Measurements from ENCODE around the gene SERPINB7. TPM values are rescaled to one million over a fixed set of nuclear protein-coding genes. Genes with fewer than 3 reads are reported as not detected.

SERPINB7 gene
- total and polyA plus RNA-seq, 2 experiments from 2014 or later: not detected

GRCh38 chr18:63725682-63726480, 49.3 kb upstream of the SERPINB7 start:
- no peak overlapping the region for H3K4me3 Mint-ChIP-seq
- H3K36me3 ChIP-seq (ENCODE audit: insufficient read depth): no peaks in the 10 kb centered on the region
- no peaks in the 10 kb centered on the region for H3K9me2 ChIP-seq (ENCODE audit: insufficient read depth)
- H3F3A ChIP-seq (replicated peaks; ENCODE audit: low read depth): no peaks in the 10 kb centered on the region
- TF ChIP-seq ETS1 (IDR thresholded peaks at IDR 0.05) (no peak), JUNB (IDR thresholded peaks at IDR 0.05; ENCODE audit: unreplicated experiment) (no peak), CREB1 (CRISPR knock-in tag; IDR thresholded peaks at IDR 0.05; ENCODE audit: low read depth) (no peak), ZNF114 (CRISPR knock-in tag; IDR thresholded peaks at IDR 0.05) (no peak), EZH2phosphoT487 (IDR thresholded peaks at IDR 0.05; ENCODE audit: unreplicated experiment) (no peak), POLR2AphosphoS5 (IDR thresholded peaks at IDR 0.05; ENCODE audit: low read depth) (no peak), STAT1 (IDR thresholded peaks at IDR 0.05; ENCODE audit: unreplicated experiment) (no peak), EZH2 (IDR thresholded peaks at IDR 0.05; ENCODE audit: low read depth, unreplicated experiment) (no peak), ZNF331 (CRISPR knock-in tag; IDR thresholded peaks at IDR 0.05; ENCODE audit: low read depth) (no peak), NANOG (IDR thresholded peaks at IDR 0.05; ENCODE audit: borderline replicate concordance) (no peak), CTCF (conservative IDR thresholded peaks at IDR 0.05; ENCODE audit: low read depth in 2 of 2) (no peak), ZNF462 (CRISPR knock-in tag; IDR thresholded peaks at IDR 0.05) (no peak), REST (IDR thresholded peaks at IDR 0.05; ENCODE audit: unreplicated experiment) (no peak)
- H3K4me2 ChIP-seq: no peak overlapping the region
- DNase-seq (ENCODE audit: low spot score) (no peak), ATAC-seq (peak; percentile 72; the same call in 2 of the 3 replicates)
- H3K27ac ChIP-seq (ENCODE audit: low read depth): no peak overlapping the region
- H3K79me2 ChIP-seq (replicated peaks; ENCODE audit: insufficient read depth): no peaks in the 10 kb centered on the region
- no peaks in the 10 kb centered on the region for H4K20me1 ChIP-seq (replicated peaks; ENCODE audit: insufficient read depth)
- no peak overlapping the region for H3K27ac Mint-ChIP-seq
- no peaks in the 10 kb centered on the region for H3K4me1 ChIP-seq (ENCODE audit: insufficient read depth)
- H2AFZ ChIP-seq: 0 out of 2 replicates have a peak overlapping the region, but pooled peaks have one; percentile 32
- peaks cover 4% of the 10 kb centered on the region; the same call in 2 of the 3 replicates for H3K4me1 Mint-ChIP-seq
- H3K36me3 Mint-ChIP-seq (ENCODE audit: low read depth): no peaks in the 10 kb centered on the region
- H3K4me3 ChIP-seq: no peak overlapping the region
- H3K27me3 Mint-ChIP-seq (ENCODE audit: insufficient read depth, low read depth, poor library complexity): peaks cover 4% of the 10 kb centered on the region
- H3K27me3 ChIP-seq (ENCODE audit: insufficient read depth): no peaks in the 10 kb centered on the region
- no peaks in the 10 kb centered on the region; the same call in 2 of the 3 replicates for H3K9me3 Mint-ChIP-seq
